Activated naive CD8-positive, alpha-beta T cell treated with anti-CD3 and anti-CD28 coated beads, Interleukin-2, amount 10 ng/mL, durations not matched to agents 7 days and 5 days (primary cell): ENCODE data around the gene RAET1L. TPM values are rescaled to one million over a fixed set of nuclear protein-coding genes. Genes with fewer than 3 reads are reported as not detected.

ENCODE experiments used
- ATAC-seq: fragments of 150-1000 bp; cut with Tn5 transposase; one replicate; pipeline ENCODE4 v1.10.0; 2021; ENCODE audit warnings: low read depth, moderate library complexity
- POLR2A ChIA-PET: fragments of 350-600 bp; sonication (Branson Sonifier 250); formaldehyde crosslinking; loops from one replicate; lab custom pipeline; 2021; ENCODE audit warnings: antibody characterized with exemption; lab: Charles Lee
- DNase-seq: peaks from one replicate; pipeline ENCODE4 v3.0.0; 2021
- H3K27ac Mint-ChIP-seq: one replicate; pipeline ENCODE4 v1.8.0; 2022; ENCODE audit warnings: mild to moderate bottlenecking, mixed read lengths
- H3K27me3 Mint-ChIP-seq: one replicate; pipeline ENCODE4 v1.8.0; 2022; ENCODE audit warnings: mild to moderate bottlenecking, moderate library complexity, mixed read lengths
- H3K36me3 Mint-ChIP-seq: one replicate; pipeline ENCODE4 v1.8.0; 2021; ENCODE audit warnings: mild to moderate bottlenecking, mixed read lengths
- H3K4me1 Mint-ChIP-seq: one replicate; pipeline ENCODE4 v1.8.0; 2021; ENCODE audit warnings: mixed read lengths
- H3K4me3 Mint-ChIP-seq: one replicate; pipeline ENCODE4 v1.8.0; 2022; ENCODE audit warnings: mild to moderate bottlenecking, moderate library complexity, mixed read lengths
- H3K9me3 Mint-ChIP-seq: one replicate; pipeline ENCODE4 v1.8.0; 2021; ENCODE audit warnings: mixed read lengths
- total RNA-seq, 2 experiments: library from RNA; stranded (reverse); gene quantifications; one replicate each; pipeline ENCODE4 v1.2.3, GENCODE V29; 2021

Gene RAET1L
- total RNA-seq, 2 experiments from 2014 or later, result not detected

DNA sequence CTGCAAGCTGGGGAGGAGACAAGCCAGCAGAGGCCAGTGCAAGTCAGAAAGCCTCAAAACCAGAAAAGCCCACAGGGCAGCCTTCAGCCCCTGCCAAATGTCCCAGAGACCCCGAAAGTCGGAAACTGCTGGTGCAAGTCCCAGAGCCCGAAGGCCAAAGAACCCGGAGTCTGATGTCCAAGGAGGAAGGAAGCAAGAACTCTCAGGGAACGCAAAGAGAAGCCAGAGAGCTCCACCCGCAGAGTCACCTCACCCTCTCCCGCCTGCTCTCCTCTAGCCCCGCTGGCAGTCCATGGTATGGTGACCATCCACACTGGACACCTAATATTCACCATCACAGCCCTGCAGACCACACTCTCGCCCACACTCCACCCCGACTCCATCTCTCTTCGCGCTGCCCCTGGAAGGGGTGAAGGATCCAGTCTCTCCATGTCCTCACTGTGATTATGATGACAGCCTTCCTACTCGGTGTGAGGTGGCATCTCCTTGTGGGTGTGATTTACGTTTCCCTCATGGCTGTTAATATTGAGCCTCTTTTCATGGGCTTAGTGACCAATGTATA, 33.0 kb upstream of the RAET1L start:
- peaks cover 11% of the 10 kb centered on the region for H3K4me1 Mint-ChIP-seq
- H3K9me3 Mint-ChIP-seq, result no peaks in the 10 kb centered on the region
- no peak overlapping the region for H3K4me3 Mint-ChIP-seq
- ATAC-seq, result no peak
- no peaks in the 10 kb centered on the region for H3K36me3 Mint-ChIP-seq
- POLR2A ChIA-PET, result no interaction called here
- peaks cover 37% of the 10 kb centered on the region for H3K27me3 Mint-ChIP-seq
- H3K27ac Mint-ChIP-seq, result no peak overlapping the region
- no peak for DNase-seq

DNA sequence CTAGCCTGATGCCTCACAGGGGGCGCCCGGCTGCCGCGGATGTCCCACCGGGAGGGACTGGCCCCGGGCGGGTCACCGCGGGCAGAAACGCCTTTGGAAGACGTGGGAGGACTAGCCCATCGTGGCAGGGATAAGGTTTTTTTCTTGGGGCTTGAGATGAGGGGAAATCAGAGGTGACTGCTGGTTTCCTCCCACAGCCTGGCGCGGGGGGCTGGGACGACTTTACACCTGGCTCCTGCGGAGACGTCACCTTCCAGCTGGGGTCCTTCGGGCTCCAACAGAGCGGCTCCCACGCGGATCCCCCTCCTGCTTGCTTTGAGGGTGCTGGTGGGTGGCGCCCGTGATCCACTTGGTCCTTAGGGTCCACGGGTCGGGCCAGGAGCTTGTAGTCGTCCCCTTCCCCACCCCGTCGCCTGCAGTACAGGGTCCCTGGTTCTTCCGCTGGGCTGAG, 32.2 kb upstream of the RAET1L start:
- ATAC-seq (no peak), DNase-seq (no peak)
- POLR2A ChIA-PET, result no interaction called here
- peaks cover 45% of the 10 kb centered on the region for H3K27me3 Mint-ChIP-seq
- no peak overlapping the region for H3K27ac Mint-ChIP-seq
- no peaks in the 10 kb centered on the region for H3K36me3 Mint-ChIP-seq
- no peaks in the 10 kb centered on the region for H3K9me3 Mint-ChIP-seq
- H3K4me1 Mint-ChIP-seq, result peaks cover 11% of the 10 kb centered on the region
- no peak overlapping the region for H3K4me3 Mint-ChIP-seq

DNA sequence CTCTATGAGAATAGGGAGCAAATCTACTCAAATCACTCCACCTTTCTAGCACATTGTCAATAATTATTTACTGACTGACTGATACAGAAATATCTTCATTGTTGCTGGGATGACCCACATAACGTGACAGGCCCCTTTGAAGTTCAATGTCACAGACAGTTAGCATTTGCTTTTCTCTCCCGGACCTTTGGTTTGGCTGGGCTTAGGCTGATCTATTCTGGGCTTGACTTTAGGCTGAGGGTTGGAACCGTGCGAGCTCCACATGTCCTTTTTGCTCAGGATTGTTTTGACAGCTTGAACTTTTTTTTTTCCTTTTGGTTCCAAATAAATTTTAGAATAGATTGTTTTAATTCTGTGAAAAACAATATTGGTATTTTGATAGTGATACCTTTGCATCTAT, 31.6 kb upstream of the RAET1L start:
- no peak for ATAC-seq
- H3K4me1 Mint-ChIP-seq, result peaks cover 11% of the 10 kb centered on the region
- H3K36me3 Mint-ChIP-seq, result no peaks in the 10 kb centered on the region
- no peak for DNase-seq
- H3K4me3 Mint-ChIP-seq, result no peak overlapping the region
- no peak overlapping the region for H3K27ac Mint-ChIP-seq
- H3K9me3 Mint-ChIP-seq, result no peaks in the 10 kb centered on the region
- POLR2A ChIA-PET, result no interaction called here
- peaks cover 49% of the 10 kb centered on the region for H3K27me3 Mint-ChIP-seq

DNA sequence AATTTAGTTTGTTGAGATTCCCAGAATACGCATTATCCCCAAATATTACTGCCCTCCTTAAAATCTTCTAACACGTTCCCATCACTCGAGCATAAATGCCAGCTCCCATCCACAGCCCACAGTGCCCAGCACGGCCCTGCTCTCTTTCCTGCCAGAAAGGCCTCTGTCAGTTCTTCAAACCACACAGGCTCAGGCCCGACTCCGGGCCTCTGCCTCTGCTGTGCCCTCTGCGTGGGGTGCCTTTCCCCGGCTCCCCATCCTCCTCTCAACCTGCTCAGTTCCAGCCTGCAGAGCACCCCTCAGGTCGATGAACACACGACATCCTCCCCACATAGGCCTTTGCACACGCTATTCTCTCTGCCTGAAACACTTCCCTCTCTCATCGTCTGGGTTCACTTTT, 30.8 kb upstream of the RAET1L start:
- POLR2A ChIA-PET, result no interaction called here
- H3K36me3 Mint-ChIP-seq, result no peaks in the 10 kb centered on the region
- no peak overlapping the region for H3K4me3 Mint-ChIP-seq
- H3K27me3 Mint-ChIP-seq, result peaks cover 49% of the 10 kb centered on the region
- ATAC-seq (no peak), DNase-seq (no peak)
- no peaks in the 10 kb centered on the region for H3K9me3 Mint-ChIP-seq
- peaks cover 11% of the 10 kb centered on the region for H3K4me1 Mint-ChIP-seq
- no peak overlapping the region for H3K27ac Mint-ChIP-seq

DNA sequence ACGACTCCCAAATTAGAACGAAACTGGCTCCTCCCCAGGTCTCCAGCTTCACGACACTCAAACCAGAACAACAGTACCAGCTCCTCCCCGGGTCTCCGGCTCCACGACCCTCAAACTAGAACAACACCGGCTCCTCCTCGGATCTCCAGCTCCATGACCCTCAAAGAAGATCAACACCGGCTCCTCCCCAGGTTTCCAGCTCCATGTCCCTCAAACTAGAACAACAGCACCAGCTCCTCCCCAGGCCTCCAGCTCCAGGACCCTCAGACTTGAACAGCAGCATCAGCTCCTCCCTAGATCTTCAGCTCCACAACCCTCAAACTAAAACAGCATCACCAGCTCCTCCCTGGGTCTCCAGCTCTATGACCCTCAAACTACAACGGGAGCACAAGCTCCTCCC, 29.8 kb upstream of the RAET1L start:
- no peak overlapping the region for H3K27ac Mint-ChIP-seq
- peaks cover 55% of the 10 kb centered on the region for H3K27me3 Mint-ChIP-seq
- POLR2A ChIA-PET, result no interaction called here
- no peaks in the 10 kb centered on the region for H3K9me3 Mint-ChIP-seq
- ATAC-seq, result no peak
- H3K4me3 Mint-ChIP-seq, result no peak overlapping the region
- no peaks in the 10 kb centered on the region for H3K36me3 Mint-ChIP-seq
- H3K4me1 Mint-ChIP-seq, result peaks cover 10% of the 10 kb centered on the region
- DNase-seq, result no peak

DNA sequence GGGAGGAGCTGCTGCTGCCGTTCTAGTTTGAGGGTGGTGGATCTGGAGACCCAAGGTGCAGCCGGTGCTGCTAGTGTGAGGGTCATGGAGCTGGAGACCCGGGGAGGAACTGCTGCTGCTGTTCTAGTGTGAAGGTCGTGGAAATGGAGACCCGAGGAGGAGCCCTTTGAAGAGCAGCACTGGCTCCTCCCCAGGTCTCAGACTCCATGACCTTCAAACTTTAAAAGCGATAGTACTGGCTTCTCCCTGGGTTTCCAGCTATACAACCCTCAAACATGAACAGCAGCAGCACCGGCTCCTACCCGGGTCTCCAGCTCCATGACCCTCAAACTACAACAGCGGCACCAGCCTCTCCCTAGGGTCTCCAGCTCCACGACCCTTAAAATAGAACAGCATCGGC, 28.1 kb upstream of the RAET1L start:
- Mint-ChIP-seq H3K4me3 (no peak overlapping the region), H3K9me3 (no peaks in the 10 kb centered on the region), H3K36me3 (no peaks in the 10 kb centered on the region), H3K4me1 (peaks cover 2% of the 10 kb centered on the region), H3K27ac (no peak overlapping the region), H3K27me3 (peaks cover 52% of the 10 kb centered on the region)
- ATAC-seq, result no peak
- DNase-seq, result no peak
- POLR2A ChIA-PET, result no interaction called here

DNA sequence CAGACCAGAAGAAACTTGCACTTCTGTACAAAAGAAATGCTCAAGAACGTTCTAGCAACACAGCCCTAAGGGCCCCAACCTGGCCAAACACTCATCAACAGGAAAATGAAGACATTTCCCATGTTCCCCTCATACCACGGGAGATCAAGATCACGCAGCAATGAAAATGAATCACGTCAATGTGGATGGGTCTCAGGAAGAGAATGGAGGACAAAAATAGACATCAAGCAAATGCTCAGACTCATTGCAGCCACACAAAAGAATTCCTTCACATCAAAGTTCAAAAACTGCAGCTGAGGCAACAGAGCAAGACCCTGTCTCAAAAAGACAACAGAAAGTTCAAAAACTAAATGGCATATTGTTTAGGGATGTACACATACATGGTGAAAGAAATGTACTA, 25.5 kb upstream of the RAET1L start:
- H3K9me3 Mint-ChIP-seq, result no peaks in the 10 kb centered on the region
- peaks cover 7% of the 10 kb centered on the region for H3K4me1 Mint-ChIP-seq
- DNase-seq, result no peak
- no peak overlapping the region for H3K27ac Mint-ChIP-seq
- no peaks in the 10 kb centered on the region for H3K36me3 Mint-ChIP-seq
- peaks cover 52% of the 10 kb centered on the region for H3K27me3 Mint-ChIP-seq
- POLR2A ChIA-PET, result no interaction called here
- no peak for ATAC-seq
- H3K4me3 Mint-ChIP-seq, result no peak overlapping the region

DNA sequence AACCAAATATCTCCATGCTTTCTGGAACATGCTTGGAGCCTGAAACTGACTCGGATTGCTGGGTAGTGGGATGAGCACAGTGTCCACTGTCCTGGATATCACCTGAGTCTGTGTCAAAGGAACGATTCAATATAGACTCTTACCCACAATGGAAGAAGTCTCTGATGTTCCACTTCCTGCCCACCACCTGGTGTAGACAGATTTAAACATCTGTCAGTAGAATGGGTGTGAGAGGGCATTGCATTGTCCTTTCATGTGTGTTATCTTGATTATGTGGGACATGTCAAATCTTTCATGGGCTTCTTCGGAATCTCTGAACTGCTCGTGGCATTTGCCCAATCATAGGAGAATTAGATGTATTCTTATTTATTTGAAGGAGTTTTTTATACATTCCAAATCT, 22.8 kb upstream of the RAET1L start:
- POLR2A ChIA-PET, result no interaction called here
- no peaks in the 10 kb centered on the region for H3K36me3 Mint-ChIP-seq
- H3K4me1 Mint-ChIP-seq, result peaks cover 7% of the 10 kb centered on the region
- no peaks in the 10 kb centered on the region for H3K9me3 Mint-ChIP-seq
- DNase-seq (no peak), ATAC-seq (no peak)
- peaks cover 32% of the 10 kb centered on the region for H3K27me3 Mint-ChIP-seq
- H3K4me3 Mint-ChIP-seq, result no peak overlapping the region
- no peak overlapping the region for H3K27ac Mint-ChIP-seq

DNA sequence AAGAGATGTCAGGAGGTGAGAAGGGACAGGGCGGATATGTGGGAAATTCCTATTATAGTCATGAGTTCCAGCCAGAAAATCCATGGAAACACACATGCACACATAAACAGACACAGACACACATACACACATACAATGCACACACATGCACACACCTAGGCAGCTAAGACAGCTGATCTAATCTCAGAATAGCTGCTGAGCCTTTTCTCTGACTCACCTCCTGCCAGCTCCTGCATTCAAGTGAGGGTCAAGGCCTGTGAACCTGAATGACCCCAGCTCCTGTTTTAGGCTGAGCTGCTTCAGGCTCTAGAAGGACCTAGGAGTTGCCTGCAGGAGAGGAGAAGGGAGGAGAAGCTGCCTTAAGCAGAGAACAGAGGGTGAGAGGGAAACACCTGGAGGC, 21.6 kb upstream of the RAET1L start:
- H3K27ac Mint-ChIP-seq, result no peak overlapping the region
- POLR2A ChIA-PET, result no interaction called here
- no peak overlapping the region for H3K4me3 Mint-ChIP-seq
- no peaks in the 10 kb centered on the region for H3K9me3 Mint-ChIP-seq
- peaks cover 27% of the 10 kb centered on the region for H3K27me3 Mint-ChIP-seq
- peaks cover 7% of the 10 kb centered on the region for H3K4me1 Mint-ChIP-seq
- no peaks in the 10 kb centered on the region for H3K36me3 Mint-ChIP-seq
- ATAC-seq, result no peak
- no peak for DNase-seq

DNA sequence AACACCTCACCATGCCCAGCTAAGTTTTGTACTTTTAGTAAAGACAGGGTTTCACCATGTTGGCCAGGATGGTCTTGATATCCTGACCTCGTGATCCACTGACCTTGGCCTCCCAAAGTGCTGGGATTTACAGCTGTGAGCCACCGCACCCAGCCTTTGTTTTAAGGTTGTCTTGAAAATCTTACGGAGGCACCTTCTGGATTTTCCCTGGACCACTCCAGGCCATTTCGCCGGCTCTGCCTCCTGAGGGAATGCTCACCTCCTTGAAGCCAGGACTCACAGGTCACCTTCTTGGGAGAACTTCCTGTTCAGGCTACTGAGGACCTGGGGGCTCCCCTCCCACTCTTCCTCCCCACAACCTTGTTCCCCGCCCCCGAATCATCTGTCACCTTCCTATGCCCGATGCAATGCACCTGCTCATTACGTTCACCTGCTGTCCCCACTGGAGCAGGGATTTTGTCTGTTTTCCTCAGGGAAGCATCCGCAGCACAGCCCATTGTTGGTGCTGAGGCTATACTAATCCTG, 19.4 kb upstream of the RAET1L start:
- Mint-ChIP-seq H3K36me3 (no peaks in the 10 kb centered on the region), H3K27me3 (peaks cover 35% of the 10 kb centered on the region), H3K9me3 (no peaks in the 10 kb centered on the region), H3K4me1 (peaks cover 5% of the 10 kb centered on the region), H3K4me3 (no peak overlapping the region), H3K27ac (no peak overlapping the region)
- DNase-seq, result no peak
- no peak for ATAC-seq
- POLR2A ChIA-PET, result no interaction called here

DNA sequence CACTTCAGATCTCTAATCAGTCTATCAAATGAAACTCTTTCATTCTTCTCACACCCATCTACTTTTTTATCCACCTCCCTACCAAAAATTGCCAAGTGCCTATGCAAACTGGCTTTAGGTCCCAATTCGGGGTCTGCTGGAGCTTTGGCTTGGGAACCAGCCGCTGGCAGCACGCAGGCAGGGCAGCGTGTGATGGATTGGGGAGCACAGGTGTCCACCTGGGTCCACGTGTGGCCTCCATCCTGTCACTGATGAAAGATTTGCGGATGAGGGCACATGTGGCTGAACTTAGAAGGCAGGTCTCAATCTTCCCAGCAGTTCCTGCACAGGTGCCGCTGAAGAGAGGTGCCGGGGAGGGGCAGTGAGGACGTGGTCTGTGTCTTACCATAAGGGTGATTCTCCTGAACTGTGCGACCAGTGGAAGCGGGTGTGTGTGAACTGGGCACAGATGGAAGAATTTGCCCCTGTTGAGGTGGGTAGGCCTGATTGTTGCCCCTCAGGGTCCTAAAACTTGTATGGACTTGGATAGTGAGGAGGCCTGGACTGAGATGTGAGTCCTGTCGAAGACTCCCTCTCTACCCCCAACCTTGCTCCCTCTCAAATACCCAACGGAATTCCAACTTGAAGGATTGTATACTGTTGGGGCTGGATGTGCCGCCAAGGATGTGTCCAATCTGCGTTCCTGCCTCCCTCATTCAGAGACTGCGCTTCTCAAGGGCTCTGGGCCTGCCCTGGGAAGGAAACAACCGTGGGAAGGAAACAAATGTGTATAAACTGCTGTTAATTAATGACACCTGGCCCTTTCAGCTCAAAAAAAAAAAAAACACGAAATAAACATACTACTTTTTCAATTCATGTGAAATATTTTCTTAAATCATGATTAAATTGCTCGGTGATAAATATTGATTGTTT, 18.4 kb upstream of the RAET1L start:
- DNase-seq (no peak), ATAC-seq (no peak)
- H3K27me3 Mint-ChIP-seq, result peaks cover 45% of the 10 kb centered on the region
- no peak overlapping the region for H3K27ac Mint-ChIP-seq
- H3K36me3 Mint-ChIP-seq, result no peaks in the 10 kb centered on the region
- peaks cover 5% of the 10 kb centered on the region for H3K4me1 Mint-ChIP-seq
- POLR2A ChIA-PET, result no interaction called here
- H3K9me3 Mint-ChIP-seq, result no peaks in the 10 kb centered on the region
- no peak overlapping the region for H3K4me3 Mint-ChIP-seq

DNA sequence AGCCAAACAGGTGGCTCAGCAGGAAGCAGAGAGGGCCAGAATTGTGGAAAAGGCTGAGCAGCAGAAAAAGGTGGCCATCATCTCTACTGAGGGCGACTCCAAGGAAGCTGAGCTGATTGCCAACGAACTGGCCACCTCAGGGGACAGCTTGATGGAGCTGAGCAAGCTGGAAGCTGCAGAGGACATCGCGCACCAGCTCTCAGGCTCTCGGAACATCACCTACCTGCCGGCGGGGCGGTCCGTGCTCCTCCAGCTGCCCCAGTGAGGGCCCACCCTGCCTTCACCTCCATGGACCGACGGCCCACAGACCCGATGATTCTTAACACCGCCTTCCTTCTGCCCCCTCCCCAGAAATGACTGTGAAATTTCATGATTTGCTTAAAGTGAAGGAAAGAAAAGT, 17.8 kb upstream of the RAET1L start:
- H3K9me3 Mint-ChIP-seq, result no peaks in the 10 kb centered on the region
- peaks cover 6% of the 10 kb centered on the region for H3K4me1 Mint-ChIP-seq
- no peaks in the 10 kb centered on the region for H3K36me3 Mint-ChIP-seq
- ATAC-seq (no peak), DNase-seq (no peak)
- POLR2A ChIA-PET, result no interaction called here
- no peak overlapping the region for H3K4me3 Mint-ChIP-seq
- no peak overlapping the region for H3K27ac Mint-ChIP-seq
- H3K27me3 Mint-ChIP-seq, result peaks cover 51% of the 10 kb centered on the region

DNA sequence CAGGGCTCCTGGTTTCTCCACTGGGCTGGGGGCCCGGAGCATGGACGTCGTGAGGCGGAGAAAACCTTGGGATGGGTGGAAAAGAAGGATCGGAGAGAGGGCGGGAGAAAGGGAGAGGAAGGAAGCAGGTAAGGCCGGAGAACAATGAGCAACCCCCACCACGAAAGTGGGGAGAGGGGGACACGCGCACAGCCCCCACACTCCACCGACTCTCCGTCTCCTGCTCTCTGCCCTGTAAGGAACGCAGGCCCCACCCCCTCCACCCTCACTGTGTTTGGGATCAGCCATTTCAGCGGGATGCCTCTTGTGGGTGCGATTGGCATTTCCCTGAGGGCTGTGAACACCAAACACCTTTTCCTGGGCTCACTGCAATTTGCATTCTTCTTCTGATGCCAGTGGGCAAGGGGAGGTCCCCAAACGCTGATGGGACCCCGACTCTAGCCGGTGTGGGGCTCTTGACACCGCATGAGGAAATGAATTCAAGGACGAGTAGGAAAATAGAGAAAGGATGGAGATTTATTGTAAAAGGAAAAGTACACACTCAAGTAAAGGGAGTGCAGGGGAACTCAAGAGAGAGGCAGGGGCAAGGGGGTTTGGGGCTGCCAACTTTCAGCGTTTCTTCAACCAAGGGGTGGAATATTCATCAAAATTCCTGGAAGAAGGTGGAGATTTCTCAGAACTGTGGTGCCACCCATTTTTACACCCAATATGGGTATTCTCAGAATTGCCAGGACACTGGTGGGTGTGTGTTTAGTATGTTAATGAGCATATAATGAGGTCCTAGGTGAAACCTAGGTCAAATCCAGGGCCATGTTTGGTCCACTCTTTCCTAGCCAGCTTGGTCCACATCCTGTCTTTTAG, 13.1 kb upstream of the RAET1L start:
- no peak overlapping the region for H3K27ac Mint-ChIP-seq
- H3K9me3 Mint-ChIP-seq, result no peaks in the 10 kb centered on the region
- H3K27me3 Mint-ChIP-seq, result peaks cover 85% of the 10 kb centered on the region
- no peak overlapping the region for H3K4me3 Mint-ChIP-seq
- no peak for ATAC-seq
- POLR2A ChIA-PET, result no interaction called here
- H3K36me3 Mint-ChIP-seq, result peaks cover 3% of the 10 kb centered on the region
- no peak for DNase-seq
- peaks cover 10% of the 10 kb centered on the region for H3K4me1 Mint-ChIP-seq
